NCI-H2107 treated with DMSO at 0.1 percent for 48 hours (cell line): ENCODE measurements around the gene TLCD2.
"Not testable (repeated sequence)": the region's sequence is repeated elsewhere in the genome, so short reads cannot be mapped to it uniquely, and the experiment has no call there.

Experiments
- DNase-seq: peaks from one replicate; lab custom pipeline; 2025; ENCODE audit not compliant: unreplicated experiment; lab: John Stamatoyannopoulos, UW

Gene TLCD2, protein sequence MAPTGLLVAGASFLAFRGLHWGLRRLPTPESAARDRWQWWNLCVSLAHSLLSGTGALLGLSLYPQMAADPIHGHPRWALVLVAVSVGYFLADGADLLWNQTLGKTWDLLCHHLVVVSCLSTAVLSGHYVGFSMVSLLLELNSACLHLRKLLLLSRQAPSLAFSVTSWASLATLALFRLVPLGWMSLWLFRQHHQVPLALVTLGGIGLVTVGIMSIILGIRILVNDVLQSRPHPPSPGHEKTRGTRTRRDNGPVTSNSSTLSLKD

DNA sequence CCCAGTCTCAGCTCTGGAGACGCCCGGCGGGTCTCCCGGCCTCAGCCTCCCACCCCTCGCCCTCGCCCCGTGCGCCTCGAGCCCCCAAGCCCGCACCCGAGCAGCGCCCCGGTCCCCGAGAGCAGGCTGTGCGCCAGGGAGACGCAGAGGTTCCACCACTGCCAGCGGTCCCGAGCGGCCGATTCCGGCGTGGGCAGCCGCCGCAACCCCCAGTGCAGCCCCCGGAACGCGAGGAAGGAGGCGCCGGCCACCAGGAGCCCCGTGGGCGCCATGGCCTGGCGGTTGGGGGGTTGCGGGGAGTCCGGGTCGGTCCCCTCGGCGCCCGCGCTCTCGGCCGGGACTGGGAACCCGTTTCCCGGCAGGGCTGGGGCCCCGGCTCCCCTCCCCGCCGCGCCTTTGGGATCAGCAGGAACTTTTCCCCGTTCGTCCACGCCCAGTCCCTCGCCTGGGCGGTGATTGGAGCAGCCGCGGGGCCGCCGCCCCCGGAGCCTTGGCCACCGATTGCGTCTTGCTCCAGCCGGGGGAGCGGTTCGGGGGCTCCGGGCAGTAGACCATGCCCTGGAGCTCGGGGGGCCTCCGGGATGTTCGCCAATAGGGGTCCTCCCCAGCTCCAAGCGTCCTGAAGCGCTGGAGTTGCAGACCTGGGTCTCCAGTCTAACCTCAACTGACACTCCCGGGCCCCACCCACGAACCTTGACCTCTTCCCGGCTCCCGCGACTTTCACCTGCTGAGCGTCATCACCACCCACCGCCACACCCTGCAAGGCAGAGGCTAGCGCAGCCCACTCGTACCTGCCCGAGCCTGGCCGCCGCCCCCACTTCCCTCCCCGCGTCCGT lies at the start of gene TLCD2:
Gene TLCD2, minus strand, starts transcription at position 407 of the 836 bp plus-strand sequence. Its CDS starts 135 bp downstream, at position 272.
- DNase-seq, result no peak

DNA sequence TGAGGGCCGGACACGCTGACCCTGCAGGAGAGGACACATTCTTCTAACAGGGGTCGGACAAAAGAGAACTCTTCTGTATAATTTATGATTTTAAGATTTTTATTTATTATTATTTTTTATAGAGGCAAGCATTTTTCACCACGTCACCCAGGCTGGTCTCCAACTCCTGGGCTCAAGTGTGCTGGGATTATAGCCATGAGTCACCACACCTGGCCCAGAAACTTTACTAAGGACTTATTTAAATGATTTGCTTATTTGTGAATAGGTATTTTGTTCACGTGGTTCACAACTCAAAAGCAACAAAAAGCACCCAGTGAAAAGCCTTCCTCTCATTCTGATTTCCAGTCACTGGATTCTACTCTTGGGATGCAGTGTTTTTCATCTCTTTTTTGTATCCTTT lies 49.4 kb upstream of the TLCD2 start:
- no peak for DNase-seq

DNA sequence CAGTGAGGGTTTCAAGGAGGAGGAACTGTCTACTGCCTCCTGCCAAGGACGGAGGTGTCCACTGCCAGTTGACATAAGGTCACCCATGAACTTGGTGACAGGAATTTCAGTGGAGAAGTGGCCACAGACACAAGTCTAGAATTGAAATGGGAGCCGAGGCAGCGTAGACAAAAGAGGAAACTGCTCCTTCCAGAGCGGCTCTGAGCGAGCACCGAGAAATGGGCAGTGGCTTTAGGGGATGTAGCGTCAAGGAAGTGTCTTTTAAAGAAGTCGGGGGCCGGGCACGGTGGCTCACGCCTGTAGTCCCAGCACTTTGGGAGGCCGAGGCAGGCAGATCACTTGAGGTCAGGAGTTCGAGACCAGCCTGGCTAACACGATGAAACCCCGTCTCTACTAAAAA lies 48.6 kb upstream of the TLCD2 start:
- no peak for DNase-seq

DNA sequence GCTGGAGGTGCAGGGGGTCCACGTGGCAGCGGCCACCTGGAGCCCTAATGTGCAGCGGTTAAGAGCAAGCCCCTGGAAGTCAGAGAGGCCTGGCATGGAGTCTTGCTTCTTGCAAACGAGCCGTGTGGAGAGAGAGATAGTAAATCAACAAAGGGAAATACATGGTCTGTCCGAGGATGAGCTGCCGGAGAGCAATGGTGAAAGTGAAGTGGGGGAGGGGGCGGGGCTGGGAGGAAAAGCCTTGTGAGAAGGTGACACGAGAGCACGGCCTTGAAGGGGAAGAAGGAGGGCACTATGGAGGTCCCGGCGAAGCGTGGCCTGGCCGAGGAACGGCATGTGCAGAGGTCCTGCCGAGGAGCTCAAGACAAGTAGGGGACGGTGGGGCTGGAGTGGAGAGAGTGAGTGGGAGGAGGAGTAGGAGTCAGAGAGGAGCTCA lies 45.7 kb upstream of the TLCD2 start:
- DNase-seq, result no peak

DNA sequence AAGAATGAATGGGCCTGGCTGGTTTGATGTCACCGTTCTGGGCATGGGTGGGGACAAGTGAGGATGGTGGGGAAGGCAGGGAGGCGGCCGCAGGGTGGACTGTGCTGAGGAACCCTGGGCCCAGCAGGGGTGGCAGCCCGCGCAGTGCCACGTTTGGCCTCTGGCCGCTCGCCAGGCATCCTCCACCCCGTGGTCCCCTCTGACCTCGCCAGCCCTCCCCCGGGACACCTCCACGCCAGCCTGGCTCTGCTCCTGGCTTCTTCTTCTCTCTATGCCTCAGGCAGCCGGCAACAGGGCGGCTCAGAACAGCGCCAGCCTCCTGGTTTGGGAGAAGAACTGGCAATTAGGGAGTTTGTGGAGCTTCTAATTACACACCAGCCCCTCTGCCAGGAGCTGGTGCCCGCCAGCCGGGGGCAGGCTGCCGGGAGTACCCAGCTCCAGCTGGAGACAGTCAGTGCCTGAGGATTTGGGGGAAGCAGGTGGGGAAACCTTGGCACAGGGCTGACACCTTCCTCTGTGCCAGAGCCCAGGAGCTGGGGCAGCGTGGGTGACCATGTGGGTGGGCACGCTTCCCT lies 45.2 kb upstream of the TLCD2 start:
- no peak for DNase-seq

DNA sequence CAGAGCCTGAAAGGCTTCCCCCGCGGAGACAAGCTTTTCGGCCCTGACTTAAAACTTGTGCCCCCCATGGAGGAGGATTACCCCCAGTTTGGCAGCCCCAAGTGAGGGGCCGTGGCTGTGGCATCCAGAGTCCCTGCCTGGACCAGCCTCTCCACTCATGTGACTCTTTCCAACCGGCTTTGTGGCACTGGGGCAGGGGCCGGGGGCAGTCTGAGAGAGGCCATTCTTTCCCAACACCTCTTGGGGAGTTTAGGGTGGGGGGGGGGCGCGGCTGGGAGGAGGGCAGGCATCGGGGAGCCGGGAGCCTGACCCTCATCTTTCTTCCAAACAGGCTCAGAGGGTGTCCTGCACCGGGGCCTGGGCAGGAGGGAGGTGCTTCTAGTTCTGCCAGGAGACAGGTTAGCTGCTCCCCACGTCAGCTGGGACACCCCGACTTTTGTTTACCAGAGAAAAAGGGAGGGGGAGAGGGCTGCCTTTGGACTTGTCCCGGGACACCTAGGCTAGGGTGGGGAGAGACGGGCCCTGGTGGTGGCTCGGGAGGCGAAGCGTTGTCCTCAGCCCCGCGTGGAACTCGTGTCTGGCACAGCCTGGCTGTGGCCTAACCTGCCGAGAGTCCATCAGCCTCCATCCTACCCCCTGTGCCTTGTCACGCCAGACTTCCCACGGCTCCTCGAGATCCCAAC lies 44.4 kb upstream of the TLCD2 start:
- no peak for DNase-seq

DNA sequence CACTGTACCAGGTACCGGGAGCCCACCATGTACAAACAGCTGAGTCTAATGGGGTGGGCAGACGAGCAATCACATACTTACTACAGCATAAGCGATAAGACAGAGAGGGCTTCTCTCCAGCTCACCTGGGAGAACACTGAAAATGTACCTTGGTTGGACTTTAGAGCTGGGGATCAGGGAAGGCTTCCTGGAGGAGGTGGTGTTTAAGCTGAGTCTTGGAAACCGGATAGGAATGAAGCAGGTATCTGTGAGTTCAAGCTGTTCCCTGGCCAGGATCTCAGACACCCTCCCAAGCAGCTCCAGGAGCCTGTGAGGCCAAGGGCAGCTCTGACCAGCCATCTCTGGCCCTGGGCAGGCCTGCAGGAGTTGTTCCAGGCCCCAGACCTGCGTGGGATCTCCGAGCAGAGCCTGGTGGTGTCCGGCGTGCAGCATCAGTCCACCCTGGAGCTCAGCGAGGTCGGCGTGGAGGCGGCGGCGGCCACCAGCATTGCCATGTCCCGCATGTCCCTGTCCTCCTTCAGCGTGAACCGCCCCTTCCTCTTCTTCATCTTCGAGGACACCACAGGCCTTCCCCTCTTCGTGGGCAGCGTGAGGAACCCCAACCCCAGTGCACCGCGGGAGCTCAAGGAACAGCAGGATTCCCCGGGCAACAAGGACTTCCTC lies 43.7 kb upstream of the TLCD2 start:
- DNase-seq, result no peak

DNA sequence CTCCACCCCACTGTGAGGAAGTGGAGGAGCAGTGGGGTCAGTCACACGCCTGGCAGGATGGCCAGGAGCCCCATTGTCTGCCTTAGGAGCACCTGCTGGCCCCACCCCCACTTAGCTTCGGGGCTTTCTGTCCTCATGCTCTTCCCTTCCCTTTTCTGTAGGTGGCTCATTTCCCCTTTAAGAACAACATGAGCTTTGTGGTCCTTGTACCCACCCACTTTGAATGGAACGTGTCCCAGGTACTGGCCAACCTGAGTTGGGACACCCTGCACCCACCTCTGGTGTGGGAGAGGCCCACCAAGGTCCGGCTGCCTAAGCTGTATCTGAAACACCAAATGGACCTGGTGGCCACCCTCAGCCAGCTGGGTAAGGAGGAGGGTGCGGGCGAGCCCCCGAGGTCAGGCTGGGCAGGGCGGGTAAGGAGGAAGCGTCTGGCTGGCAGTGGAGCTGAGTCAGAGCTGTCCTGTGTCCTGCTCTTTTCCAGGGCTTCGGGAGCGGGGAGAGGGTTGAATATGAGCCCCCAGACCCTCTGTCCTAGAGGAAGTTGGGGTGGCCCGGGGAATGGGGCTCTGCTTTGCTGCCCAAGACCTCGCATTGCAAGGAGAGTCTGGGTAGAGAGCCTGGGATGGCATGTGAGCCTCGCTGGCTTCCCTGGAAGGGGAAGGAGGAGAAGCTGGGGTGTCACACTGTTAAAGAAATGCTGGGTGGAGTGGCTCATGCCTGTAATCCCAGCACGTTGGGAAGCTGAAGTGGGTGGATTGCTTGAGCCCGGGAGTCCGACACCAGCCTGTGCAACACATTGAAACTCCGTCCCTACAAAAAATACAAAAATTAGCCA lies 42.5 kb upstream of the TLCD2 start:
- DNase-seq, result no peak

DNA sequence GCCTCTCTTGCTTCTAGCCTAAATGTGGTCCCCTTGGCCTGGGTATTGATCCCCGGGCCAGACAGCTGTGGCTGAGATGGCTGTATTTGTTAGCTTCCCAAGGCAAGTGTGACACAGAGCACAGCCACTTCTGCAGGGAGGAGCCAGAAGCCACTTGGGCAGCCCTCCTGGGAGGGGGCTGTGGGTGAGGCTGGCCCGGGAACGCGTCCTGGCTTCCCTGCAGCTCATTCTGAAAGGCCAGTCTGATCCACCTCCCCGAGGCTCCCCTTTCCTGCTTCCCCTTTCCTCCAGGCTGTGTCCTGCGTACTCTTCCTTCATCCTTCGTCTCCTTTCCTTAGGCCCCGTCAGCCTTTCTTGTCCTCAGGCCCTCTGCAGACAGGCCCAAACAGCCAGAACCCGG lies 40.5 kb upstream of the TLCD2 start:
- no peak for DNase-seq

DNA sequence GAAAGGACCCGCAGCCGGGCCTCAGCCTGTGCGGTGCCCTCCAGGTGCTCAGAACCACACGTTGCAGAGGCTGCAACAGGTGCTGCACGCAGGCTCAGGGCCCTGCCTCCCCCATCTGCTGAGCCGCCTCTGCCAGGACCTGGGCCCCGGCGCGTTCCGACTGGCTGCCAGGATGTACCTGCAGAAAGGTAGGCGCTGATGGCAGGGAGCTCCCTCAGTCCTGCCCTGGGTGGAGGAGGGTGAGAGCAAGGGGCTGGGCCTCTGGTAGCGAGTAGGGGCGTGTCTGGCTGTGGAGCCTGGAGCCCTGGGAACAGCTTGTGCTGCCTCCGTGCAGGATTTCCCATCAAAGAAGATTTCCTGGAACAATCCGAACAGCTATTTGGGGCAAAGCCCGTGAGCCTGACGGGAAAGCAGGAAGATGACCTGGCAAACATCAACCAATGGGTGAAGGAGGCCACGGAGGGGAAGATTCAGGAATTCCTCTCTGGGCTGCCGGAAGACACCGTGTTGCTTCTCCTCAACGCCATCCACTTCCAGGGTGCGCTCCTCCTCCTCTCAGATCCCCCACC lies 36.9 kb upstream of the TLCD2 start:
- DNase-seq, result no peak

DNA sequence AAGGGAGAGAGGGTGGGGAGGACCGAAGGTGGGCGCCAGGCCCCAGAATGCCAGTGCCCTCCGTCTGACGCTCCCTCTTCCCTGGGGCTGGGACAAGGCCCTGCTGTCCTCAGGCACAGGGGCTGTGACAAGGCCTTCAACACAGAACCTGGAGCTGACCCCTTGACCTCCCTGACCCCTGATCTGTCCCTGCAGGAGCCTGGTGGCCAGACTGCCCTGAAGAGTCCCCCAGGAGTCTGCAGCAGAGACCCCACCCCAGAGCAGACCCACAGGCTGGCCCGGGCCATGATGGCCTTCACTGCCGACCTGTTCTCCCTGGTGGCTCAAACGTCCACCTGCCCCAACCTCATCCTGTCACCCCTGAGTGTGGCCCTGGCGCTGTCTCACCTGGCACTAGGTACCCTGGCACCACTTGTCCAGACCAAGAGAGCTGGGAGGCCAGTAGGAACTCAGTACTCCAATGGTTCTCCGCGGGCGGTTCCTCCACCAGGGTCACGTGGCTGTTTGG lies 35.4 kb upstream of the TLCD2 start:
- DNase-seq, result no peak

DNA sequence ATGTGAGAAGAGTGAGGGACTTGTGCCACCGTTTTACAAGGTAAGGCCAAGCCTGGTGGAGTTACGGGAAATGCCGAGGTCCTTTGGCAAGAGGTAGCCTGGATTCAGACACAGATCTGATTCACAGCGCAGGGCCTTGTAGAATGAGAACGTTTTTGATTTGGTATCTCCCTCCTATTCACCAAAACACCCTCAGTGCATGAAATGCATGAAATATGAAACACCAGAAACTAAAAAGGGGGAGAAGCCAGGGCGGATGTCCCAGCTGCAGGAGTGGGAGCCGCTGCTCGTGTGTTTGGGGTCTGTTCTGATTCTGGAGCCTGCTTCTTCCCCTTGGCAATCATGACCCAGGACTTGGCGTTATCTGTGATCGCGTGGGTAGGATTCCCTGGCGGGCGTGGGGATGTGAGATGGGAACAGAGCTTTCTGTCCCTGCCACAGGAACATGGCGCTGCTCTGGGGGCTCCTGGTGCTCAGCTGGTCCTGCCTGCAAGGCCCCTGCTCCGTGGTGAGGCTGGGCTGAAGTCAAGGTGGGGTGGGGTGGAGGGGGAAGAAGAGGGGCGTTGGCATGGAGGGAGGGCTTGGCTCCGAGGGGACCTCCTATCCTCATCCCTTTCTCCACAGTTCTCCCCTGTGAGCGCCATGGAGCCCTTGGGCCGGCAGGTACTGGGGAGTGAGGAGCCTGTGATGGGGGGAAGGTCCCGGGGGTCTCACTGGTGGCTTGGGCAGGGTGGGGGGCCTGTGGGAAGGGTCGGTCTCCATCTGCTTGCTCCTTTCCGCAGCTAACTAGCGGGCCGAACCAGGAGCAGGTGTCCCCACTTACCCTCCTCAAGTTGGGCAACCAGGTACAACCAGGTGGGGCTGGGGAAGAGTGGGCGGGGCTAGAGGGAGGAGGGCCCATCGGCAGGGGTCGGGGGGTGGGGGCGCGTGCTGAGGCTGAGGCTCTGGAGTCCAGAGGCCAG lies 34.7 kb upstream of the TLCD2 start:
- no peak for DNase-seq

DNA sequence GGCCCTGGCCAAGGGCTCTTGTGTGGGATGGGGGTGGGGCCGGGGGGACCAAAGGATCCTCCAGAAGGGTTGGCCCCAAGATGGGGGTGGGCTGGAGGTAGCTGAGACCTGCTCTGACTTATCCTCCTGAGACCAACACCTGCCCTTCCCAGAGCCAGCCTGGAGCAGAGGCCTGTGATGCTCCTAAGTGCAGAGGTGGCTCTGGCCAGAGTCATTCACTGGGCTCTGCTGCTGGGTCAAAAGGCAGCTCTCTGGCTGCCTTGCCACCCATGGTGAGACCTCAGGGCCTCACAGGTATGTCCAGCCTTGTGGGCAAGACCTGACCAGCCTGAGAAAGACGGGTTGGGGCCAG lies 32.9 kb upstream of the TLCD2 start:
- no peak for DNase-seq

DNA sequence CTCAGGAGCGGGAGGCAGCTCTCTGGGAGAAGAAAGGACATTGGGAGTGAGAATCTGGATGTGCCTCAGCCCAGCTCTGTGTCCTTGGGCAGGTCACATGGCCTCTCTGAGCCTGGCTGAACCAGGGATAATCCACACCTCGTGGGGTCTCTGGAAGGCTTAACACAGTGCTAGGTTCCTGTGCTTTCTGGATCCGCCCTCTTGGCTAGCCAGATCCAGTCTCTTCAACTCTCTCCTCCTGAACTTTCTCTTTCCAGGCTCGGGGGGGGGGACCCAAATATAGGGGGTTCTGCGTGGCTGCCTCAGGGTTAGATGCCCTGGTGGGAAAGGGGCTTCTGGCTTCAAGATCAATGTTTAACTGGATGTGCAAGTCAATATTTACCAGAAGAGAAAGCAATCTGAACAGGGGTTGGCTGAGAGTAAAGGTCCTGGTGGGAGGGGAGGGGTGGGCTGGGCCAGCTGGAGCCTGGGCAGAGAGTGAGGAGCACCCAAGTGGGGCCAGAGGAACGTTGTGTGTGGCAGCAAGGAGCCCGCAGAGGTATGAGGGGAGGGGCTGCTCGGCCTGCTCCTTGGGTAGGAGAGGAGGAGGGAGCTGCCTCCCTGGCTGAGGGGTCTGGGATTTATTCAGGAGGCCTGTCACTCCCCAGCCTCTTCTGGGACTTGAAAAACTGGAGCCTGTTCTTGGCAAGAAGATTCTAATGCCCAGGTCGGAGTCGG lies 32.4 kb upstream of the TLCD2 start, which contains the start of gene SERPINF2:
Gene SERPINF2, plus strand, starts transcription at position 501 of the 717 bp plus-strand sequence. CDS start 2,125 bp downstream, outside the sequence.
- no peak for DNase-seq

DNA sequence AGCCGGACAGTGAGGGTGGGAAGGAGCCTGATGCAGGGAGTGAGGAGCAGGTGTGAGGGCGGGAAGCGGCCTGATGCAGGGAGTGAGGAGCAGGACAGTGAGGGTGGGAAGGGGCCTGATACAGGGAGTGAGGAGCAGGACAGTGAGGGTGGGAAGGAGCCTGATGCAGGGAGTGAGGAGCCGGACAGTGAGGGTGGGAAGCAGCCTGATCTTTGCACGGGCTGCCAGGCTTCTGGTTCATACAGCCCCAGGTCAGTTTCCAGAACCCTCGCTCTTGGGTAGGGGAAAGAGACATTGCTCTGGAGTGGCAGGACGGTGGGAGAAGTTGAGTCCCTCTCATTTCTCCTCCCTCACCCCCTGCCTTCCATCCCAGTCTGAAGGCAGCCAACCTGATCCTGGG lies 31.7 kb upstream of the TLCD2 start:
- DNase-seq, result not testable (repeated sequence)

DNA sequence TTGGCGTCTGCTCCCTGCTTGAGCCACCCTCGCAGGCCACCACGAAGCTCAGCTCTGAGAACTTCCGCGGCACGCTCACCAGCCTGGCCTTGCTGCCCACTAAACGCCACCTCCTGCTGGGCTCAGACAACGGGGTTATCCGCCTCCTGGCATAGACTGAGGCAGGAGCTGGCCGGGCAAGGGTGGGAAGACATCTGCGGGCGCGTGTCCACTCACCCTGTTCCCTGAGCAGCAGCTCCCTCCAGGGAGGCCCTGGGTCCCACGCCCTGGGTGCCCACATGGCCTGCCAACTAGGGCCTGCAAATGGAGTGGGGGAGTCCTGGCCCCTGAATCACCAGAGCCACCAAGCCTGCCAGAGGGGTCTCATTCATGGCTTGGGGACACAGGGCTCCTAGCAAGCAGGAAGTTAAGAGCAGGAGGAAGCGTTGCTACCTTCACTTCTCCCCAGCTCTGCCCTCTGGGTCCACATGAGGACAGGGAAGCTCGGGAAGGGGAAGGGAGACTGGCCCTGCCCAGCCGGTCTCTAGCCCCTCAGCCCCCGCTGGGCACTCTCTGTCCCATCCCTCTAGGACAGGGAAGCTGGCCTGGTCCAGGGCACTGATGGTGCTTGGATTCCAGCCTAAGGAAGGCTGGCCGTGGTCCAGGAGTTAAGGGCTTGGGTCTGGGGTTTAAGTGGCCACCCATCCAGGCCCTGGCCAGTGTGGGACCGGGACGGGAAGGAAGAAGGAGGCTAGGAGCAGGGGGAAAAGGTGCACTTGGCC lies 27.5 kb upstream of the TLCD2 start:
- no peak for DNase-seq
